GM19395 (cell line): Measurements from ENCODE around the gene OR1M1.
"Not testable (repeated sequence)": the region's sequence is repeated elsewhere in the genome, so short reads cannot be mapped to it uniquely, and the experiment has no call there.

Experiments
- ATAC-seq: cut with Tn5 transposase; IDR thresholded peaks from one replicate; pipeline ENCODE4 v1.9.1; 2021; ENCODE audit warnings: mild to moderate bottlenecking, moderate library complexity; ENCODE audit not compliant: unreplicated experiment

Gene OR1M1, protein sequence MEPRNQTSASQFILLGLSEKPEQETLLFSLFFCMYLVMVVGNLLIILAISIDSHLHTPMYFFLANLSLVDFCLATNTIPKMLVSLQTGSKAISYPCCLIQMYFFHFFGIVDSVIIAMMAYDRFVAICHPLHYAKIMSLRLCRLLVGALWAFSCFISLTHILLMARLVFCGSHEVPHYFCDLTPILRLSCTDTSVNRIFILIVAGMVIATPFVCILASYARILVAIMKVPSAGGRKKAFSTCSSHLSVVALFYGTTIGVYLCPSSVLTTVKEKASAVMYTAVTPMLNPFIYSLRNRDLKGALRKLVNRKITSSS

DNA sequence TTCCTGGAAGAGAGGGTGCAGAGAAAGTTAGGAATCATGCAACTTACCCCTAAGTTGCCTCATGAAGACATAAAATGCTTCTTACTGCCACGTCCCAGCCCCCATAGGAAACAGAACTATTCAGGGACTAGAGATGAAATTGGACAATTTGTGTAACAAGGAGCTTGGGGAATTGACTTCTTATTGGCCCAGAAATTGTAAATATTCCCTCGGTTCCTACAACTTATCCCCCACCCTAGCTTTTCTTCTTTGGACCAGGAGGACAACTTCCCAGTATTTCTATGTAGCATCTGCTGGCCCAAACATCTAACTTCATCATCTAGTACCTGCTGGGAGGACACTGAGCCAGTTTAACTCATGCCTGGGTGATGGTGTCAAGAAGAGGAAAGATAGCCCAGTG, at the start of gene OR1M1:
Gene OR1M1, plus strand, starts transcription at position 301 of the 400 bp plus-strand sequence. CDS start 6,184 bp downstream, outside the sequence.
- ATAC-seq, result no peak

DNA sequence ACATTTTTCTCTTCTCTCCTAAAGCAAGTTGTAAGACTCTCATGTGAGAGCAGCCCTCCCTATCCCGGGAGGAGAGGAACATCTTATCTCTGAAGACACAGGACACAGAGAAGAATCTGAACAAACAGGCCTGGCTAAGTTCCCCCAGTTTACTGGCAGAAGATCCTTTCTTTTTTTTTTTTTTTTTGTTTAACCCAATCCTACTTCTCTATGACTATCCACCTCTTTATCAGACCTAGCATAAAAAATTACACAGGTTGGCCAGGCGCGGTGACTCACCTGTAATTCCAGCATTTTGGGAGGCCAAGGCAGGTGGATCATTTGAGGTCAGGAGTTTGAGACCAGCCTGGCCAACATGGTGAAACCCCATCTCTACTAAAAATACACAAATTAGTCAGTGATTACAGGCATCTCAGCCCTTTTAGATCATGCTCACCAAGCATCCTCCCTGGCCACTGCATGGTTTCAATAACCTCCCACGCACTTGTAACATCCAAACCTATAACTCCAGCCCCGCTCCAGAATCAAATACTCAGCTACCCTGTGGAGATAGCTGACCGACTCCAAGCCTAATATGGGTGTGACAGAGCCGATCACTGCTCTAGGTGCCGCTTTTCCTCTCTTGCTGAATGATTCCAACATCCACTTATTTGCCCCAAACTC, 49.3 kb upstream of the OR1M1 start:
- ATAC-seq, result no peak

DNA sequence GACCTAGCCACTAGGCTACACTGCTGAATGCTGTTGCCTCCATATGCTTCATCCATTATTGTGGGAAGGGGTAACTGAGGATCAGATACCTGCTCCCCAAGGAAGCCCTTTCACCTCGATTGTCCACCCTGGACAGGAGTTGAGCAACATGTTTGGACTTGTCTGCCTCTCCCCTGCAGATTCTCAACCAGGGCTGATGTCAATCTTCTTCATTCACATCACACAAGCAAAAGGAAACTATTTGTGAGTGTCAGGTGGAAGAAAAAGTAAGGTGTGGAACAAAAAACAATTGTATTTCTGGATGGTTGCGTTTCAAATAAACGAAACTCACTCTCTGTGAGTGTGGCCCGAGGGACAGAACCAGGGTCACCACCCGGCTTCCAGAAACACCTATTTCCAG, 47.1 kb upstream of the OR1M1 start:
- ATAC-seq, result no peak

DNA sequence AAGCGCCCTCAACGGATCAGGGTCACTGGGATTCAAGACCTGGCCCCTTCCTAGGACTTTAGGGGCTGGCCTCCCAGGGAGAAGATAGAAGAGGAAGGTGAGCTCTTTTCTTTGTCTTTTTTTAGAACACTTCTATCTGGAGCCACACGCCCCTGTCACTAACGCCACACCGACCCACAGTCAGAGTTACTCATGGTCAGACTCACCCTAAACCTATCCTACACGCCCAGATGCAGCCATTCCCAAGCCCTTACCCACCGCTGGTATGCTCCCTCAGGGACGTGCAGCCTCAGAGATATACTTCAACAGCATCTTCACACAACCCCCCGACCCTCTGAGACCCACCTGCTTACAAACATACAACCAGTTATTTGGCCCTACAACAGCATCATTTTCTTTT, 46.7 kb upstream of the OR1M1 start:
- ATAC-seq, result no peak

DNA sequence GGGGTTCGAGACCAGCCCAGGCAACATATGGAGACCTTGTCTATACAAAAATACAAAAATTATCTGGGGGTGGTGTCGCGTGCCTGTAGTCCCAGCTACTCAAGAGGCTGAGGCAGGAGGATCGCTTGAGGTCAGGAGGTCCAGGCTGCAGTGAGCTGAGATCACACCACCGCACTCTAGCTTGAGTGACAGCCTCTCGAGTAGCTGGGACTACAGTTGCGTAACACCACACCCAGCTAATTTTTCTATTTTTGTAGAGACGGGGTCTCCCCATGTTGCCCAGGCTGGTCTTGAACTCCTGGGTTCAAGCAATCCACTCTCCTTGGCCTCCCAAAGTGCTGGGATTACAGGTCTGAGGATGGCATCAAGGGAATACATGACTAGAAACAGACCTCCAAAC, 45.8 kb upstream of the OR1M1 start:
- no peak for ATAC-seq

DNA sequence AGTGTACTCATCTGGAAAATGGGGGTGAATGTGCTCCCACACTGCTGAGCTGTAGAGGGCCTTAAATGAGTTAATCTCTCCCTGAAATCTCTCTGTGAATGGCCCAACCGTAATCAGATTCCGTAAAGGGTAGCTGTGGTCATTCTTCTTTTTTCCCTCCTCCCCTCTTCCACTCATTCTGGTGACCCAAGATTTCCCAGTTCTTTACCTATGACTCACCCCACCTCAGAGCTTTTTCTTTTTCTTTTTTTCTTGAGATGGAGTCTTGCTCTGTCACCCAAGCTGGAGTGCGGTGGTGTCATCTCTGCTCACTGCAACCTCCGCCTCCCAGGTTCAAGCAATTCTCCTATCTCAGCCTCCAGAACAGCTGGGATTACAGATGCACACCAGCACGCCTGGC, 43.3 kb upstream of the OR1M1 start:
- ATAC-seq, result no peak

DNA sequence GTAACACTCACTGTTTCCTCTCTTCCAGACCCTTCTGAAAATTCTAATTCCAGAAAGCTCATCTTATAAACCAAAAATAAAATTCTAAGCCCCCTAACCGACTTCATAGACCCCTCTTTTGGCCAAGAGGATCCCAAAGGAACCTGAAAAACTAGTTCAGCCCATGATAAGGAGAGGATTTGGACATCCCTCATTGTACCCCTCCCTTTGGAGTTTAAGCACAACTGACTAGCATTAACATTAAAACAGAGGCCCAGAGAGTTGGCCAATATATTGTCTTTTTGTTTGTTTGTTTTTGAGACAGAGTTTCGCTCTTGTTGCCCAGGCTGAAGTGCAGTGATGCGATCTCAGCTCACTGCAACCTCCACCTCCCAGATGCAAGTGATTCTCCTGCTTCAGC, 42.4 kb upstream of the OR1M1 start:
- ATAC-seq, result no peak

DNA sequence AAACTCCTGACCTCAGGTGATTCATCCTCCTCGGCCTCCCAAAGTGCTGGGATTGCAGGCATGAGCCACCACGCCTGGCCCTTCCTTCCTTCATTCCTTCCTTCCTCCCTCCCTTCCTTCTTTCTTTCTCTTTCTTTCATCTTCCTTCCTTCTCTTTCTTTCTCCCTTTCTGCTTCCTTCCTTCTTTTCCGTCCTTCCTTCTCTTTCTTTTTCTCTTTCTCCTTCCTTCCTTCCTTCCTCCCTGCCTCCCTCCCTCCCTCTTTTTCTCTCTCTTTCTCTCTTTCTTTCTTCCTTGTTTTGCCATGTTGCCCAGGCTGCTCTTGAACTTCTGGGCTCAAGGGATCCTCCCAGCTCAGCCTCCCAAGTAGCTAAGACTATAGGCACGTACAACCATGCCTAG, 40.2 kb upstream of the OR1M1 start:
- ATAC-seq, result no peak

DNA sequence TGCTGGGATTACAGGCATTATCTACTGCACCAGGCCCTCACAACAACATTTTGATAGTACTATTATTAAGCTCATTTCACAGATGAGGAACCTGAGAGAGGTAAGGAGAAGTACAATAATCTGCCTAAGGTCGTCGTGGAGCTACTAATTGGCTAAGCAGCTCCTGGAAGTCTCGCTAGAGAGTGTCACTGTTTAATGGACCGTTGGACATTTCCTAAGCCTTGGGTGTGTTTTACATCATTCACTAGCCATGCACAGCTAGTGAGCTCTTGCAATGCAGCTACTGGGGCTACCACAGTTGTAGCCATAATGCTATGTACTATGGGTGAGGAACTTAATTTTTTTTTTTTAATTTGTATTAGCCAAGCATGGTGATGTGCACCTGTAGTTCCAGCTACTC, 34.0 kb upstream of the OR1M1 start:
- ATAC-seq, result no peak

DNA sequence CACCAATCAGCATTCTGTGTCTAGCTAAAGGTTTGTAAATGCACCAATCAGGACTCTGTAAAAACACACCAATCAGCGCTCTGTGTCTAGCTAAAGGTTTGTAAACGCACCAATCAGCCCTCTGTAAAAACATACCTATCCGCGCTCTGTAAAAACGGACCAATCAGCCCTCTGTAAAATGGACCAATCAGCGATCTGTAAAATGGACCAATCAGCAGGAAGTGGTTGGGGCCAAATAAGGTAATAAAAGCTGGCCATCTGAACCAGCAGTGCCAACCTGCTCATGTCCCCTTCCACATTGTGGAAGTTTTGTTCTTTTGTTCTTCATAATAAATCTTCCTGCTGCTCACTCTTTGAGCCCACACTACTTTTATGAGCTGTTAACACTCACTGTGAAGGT, 33.2 kb upstream of the OR1M1 start:
- ATAC-seq, result not testable (repeated sequence)

DNA sequence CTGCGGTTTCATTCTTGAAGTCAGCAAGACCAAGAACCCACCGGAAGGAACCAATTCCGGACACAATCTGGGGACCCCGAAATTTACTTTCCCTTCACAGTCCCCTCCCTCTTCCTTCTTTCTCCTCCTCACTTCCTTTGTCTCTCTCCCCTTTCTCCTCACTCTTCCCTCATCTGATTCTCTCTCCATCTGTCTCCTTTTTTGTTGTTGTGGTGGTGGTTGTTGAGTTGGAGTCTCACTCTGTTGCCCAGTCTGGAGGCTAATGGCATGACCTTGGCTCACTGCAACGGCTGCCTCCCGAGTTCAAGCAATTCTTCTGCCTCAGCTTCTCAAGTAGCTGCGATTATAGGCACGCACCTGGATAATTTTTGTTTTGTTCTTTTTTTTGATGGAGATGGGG, 32.7 kb upstream of the OR1M1 start:
- no peak for ATAC-seq

DNA sequence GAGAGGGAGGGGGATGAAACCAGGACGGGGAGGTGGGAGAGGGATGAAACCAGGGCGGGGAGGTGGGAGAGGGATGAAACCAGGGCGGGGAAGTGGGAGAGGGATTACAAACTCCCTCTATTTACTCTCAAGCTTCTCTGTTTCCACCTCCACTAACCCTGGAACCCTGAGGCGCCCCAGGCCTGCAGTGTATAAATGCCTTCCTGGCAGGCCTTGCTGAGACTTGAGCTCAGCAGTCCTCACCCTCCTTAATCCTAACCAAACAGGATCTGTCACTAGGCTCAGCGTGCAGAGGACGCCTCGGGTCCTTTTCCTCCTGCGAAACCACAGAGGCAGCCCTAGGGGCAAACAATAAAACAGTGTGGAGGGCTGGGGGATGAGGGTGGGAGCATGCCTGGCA, 32.1 kb upstream of the OR1M1 start:
- no peak for ATAC-seq

DNA sequence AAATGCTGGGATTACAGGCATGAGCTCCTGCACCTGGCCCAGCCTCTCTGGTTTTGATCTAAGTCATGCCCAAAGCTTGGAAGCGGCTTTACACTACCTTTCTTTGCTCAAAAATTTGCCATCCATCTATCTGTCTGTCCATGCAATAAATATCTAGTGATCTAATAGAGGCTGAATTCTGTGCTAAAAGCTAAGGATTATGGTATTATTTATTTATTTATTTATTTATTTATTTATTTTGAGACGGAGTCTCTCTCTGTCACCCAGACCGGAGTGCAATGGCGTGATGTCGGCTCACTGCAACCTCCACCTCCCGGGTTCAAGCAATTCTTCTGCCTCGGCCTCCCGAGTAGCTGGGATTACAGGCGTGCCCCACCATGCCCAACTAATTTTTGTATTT, 30.7 kb upstream of the OR1M1 start:
- ATAC-seq, result not testable (repeated sequence)

DNA sequence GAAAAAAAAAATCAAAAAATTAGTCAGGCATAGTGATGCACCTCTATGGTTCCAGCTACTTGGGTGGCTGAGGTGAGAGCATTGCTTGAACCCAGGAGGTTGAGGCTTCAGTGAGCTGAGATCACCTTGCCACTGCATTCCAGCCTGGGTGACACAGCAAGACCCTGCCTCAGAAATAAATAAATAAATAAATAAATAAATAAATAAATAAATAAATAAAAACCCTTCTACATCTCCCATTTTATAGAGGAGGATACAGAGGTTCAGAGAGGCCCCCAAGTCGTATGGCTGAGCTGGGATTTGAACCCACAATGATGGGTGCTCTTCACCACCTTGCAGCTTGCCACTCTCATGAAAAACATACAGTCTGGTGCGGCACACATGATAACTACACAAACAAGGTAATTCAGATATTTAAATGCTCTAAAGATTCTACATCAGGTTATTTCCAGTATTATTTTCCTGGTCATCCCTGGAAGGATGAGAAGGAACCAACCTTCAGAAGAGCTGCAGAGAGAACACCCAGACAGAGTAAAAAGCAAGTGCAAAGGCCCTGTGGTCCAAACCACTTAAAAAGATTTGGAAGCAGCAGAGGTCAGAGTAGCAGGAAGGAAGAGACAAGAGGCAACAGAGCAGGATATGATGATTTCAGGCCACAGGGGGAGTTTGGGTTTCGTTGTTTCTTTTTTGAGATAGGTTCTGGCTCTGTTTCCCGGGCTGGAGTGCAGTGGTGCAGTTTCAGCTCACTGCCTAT, 29.2 kb upstream of the OR1M1 start:
- no peak for ATAC-seq

DNA sequence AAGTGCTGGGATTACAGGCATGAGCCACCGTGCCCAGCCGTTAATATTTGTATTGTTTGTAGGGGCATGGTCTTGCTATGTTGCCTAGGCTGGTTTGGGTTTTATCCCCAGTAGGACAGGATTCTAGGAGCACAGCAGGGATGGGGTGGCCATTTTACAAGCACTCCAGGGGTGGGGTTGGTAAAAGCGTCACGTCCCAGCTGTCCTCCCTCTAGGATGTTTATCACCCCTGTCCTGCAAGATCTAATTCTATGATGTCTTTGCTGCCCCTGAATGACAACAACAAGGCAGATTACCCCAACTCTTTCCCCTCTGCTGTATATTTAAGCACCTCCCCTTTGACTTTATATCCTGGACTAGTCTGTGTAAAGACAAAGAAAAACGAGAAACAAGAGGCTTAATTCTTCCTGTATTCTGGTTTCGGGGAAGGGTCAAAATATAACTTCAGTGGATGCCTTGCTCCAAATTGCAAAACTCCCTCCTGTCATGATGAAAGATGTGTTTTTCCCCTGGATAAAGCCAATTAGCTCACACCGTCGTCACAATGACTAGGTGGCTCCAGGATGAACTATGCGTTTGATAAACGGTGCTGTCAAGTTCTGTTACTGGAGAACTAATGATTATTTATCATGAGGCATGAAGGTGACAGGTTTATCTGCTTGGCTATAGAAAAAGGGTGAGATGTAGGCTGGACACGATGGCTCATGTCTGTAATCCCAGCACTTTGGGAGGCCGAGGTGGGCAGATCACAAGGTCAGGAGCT, 27.8 kb upstream of the OR1M1 start:
- ATAC-seq, result no peak

DNA sequence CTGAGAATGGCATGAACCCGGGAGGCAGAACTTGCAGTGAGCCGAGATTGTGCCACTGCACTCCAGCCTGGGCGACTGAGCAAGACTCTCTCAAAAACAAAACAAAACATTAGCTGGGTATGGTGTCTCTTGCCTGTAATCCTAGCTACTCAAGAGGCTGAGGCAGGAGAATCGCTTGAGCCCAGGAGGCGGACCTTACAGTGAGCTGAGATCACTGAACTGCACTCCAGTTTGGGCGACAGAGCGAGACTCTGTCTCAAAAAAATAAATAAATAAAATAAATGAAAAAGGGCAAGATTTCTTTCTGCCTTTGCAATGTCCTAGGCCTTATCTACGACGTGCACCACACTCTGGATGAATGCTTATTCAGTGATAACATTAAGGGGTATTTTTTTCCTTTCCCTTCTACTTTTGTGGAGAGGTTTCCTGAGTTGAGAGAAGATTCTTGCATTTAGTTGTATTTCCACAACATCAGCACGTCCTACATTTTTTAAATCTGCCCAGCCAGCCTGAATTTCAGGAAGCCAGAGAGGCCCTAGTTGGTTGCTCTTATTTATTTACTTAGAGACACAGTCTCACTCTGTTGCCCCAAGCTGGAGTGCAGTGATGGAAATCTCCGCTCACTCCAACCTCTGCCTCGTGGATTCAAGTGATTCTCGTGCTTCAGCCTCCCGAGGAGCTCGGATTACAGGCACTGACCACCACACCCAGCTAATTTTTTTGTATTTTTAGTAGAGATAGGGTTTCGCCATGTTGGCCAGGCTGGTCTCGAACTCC, 26.1 kb upstream of the OR1M1 start:
- no peak for ATAC-seq

DNA sequence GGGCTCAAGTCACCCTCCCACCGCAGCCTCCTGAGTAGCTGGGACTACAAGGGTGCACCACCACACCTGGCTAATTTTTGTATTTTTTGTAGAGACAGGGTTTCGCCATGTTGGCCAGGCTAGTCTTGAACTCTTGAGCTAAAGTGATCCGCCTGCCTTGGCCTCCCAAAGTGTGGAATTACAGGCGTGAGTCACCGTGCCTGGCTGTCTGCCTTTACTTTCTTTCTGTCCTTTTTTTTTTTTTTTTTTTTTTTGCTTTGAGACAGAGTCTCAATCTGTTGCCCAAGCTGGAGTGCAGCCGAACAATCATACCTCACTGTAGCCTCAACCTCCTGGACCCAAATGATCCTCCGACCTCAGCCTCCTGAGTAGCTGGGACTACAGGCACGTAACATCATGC, 25.0 kb upstream of the OR1M1 start:
- ATAC-seq, result no peak

DNA sequence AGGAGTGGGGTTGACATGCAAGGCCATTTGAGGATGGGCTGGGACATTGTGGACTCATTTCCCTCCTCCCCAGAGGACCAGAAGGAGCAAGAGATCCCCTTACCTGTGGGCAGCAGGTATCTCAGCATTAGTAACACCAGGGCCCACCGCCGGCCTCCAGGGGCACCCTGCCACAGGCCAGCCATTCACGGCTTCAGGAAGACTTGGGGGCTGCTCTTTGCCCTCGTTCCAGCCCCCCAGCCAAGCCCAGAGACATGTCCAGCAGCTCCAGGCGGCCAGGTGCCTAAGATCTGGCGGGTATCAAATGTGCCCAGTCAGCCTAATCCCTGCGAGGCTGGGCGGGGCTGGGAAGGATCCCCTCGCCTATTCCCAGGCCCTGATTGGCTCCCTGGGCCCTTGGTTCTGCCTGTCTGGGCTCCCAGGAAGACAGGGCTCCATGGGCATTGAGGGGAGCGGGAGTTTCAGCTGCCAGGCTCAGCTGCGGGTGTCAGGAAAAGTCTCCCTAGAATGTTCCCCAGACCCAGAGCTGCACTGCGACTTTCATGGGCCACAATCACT, 21.3 kb upstream of the OR1M1 start:
- no peak for ATAC-seq

DNA sequence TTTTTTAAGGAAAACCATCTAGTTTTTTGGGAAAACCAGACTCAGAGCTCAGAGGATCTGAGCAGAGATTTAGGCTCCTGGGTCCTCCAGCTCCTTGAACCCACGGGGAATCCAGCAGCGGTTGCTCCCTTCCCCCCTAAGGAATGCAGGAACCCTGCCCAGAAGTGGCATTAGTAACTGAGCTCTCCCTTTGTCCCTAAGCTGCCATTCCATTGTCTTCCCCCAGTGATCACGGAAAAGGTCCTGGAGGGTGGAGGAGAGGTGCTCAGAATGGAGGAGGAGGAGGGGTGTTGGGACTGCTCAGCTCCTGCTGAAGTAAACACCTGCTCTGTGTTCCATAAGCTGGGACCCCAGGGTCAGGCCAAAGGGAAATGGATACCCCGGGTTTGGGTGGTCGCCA, 16.8 kb upstream of the OR1M1 start:
- no peak for ATAC-seq

DNA sequence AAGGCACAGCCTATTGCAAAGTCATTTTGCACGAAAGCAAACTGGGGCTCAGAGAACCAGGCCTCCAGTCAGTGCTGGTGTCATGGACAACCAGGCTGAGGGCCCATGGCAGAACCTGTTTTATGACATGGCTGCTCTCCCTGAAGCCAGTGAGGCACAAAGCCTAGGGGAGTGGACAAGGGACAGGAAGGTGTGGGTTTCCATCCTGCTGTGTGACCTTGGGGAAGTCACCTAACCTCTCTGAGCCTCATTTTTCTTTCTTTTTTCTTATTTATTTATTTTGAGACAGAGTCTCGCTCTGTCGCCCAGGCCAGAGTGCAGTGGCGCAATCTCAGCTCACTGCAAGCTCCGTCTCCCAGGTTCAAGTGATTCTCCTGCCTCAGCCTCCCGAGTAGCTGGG, 15.1 kb upstream of the OR1M1 start:
- not testable (repeated sequence) for ATAC-seq
